HG03159 (cell line): ENCODE results near the gene SOWAHA.
A peak's percentile ranks its signal among the peaks of the same experiment; 100 is the strongest.
"Not testable (repeated sequence)": the region's sequence is repeated elsewhere in the genome, so short reads cannot be mapped to it uniquely, and the experiment has no call there.

Source experiments
- ATAC-seq: cut with Tn5 transposase; IDR thresholded peaks from one replicate; pipeline ENCODE4 v1.9.1; 2021; ENCODE audit warnings: mild to moderate bottlenecking, moderate library complexity; ENCODE audit not compliant: unreplicated experiment

SOWAHA gene

GRCh38 chr5:132777209-132778069 lies 35.7 kb upstream of the SOWAHA start, which contains the start of gene SEPTIN8:
SEPTIN8 (minus strand) TSS chr5:132777239; CDS start chr5:132777137, 102 bp downstream.
- peak; percentile 56 for ATAC-seq

DNA sequence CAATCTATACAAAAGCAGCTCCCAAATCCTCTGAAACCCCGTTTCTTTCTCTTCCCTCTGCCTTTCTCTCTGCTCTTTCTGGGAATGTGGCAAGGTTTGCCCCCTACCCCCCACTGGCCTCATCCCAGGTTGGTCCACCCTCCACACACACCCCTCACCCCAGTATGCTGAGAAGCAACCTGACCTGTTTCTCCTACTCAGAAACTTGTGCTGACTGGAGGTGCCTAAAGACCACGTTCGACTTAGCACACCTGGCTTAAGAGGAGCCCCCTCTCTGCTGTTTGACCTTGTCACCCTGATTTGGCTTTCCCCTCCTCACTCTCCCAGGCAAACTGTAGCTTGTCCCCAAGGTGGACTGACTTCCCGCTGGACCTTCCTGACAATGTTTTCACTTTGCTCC lies 35.0 kb upstream of the SOWAHA start:
- ATAC-seq, result no peak

- ATAC-seq, result no peak
Observed at GRCh38 chr5:132778856-132779255, 34.2 kb upstream of the SOWAHA start.

- no peak for ATAC-seq
Observed at GRCh38 chr5:132779961-132780360, 33.1 kb upstream of the SOWAHA start.

- no peak for ATAC-seq
Observed at GRCh38 chr5:132780577-132780976, 32.5 kb upstream of the SOWAHA start.

DNA sequence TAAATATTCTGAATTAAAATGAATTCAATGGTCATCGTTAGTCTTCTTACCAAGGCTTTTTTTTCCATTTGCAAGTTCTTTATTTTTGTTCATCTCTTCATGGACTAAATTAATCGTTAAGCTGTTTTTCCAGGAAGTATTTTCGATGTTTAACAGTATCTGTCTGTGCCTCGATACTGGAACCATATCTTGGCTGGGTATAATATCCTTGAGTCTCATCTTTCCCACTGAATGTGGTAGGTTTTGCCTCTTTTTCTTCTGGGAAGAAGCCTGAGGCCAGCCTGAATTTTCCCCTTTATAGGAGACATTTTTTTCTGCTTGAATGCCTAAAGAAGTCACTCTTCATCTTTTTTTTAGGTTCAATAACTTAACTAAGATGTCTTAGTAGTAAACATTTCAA lies 32.1 kb upstream of the SOWAHA start:
- ATAC-seq, result no peak

GRCh38 chr5:132782101-132782500 lies 31.0 kb upstream of the SOWAHA start:
- ATAC-seq, result no peak

DNA sequence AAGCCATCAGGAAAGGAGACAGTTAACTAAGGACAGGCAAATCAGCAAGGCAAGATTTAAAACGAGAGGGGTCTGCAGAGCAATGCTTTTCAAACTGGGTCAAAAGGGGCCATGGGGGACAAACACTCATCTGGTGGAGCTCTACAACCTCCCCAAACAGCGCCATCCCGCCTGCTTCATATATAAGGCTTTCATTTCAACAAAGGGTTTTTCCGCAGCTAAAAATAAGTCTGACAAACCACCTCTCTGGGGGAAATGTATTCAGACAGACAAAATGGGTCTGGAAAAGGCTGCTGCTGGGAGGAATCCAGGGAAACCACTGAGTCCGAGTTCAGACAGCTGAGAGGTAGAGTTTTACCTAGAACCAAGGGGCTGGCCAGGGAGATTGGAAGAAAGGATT lies 27.7 kb upstream of the SOWAHA start:
- no peak for ATAC-seq

DNA sequence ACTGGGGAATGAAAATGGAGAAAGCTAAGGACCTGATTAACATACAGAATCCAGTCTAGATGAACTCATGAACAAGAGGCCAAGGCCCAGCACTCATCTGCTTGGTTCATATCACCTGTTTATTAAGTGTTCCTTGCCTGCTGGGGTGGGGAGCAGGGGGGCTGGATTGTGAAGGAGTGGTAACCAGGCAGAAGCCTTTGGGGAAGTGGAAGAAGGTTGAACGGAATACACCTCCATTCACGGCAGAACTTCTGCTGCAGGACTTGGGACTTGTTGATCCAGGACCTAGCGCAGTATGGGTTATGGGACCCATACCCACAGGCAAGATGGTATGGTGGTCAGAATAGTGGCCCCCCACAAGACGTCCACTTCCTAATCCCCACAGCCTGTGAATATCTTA lies 27.2 kb upstream of the SOWAHA start:
- no peak for ATAC-seq

DNA sequence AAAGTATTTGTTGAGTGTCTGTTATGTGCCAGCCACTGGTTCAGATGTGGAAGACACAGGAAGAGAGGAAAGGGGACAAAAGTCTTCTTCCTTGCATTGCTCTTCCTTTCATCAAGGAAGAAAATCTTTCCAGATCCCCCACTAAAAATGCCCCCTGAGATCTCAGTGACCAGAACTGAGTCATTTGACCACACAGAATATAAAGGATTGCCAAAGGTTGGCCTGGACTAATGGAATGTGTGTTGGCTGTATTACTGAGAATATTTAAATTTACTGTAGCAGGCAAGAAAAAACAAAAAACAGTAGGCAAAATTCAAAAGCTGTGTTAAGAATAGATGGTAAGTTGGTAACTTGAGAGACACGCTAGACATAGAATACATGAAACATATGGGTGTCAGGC lies 26.0 kb upstream of the SOWAHA start:
- ATAC-seq, result no peak

- ATAC-seq, result no peak
Observed at GRCh38 chr5:132788508-132788907, 24.6 kb upstream of the SOWAHA start.

DNA sequence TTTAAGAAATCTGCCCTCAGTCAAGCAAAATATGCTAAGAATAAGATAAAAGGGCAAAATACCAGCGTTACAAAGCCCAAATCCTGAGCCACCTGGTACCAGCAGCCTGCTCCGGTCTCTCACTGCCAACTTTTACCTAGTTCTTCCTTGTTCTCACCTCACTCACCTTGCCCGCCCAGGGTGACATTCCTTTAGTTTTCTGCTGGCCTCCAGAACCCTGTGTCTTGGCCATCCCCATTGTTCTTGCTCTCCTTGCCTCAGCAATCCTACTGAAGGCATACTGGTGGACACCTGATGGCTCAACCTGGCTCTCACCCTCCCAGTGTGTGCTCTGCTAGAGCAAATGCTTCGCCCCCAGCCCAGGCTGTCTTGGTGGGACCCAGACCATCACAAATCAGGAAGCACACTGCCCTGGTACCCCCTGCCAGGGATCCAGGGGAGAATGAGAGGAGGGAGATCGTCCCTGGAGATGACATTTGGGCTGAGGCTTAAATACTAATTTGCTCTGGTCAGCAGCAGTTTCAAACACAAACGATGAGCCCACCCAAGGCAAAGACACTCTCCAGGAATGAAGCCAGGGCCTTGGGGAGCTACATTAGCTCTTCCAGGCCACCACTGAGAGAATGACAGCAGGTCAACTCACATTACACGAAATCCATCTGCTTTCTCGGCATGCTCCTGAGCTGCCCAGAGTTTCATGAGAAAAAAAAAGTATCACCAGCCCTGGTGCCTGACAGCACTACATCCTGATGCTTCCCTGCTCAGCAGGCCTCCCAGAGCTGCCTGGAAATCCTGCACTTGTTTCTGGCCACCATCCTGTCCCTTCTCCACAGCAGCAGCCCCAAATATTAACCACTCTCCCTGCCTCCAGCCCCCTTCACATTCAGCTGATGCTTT lies 23.9 kb upstream of the SOWAHA start:
- no peak for ATAC-seq

DNA sequence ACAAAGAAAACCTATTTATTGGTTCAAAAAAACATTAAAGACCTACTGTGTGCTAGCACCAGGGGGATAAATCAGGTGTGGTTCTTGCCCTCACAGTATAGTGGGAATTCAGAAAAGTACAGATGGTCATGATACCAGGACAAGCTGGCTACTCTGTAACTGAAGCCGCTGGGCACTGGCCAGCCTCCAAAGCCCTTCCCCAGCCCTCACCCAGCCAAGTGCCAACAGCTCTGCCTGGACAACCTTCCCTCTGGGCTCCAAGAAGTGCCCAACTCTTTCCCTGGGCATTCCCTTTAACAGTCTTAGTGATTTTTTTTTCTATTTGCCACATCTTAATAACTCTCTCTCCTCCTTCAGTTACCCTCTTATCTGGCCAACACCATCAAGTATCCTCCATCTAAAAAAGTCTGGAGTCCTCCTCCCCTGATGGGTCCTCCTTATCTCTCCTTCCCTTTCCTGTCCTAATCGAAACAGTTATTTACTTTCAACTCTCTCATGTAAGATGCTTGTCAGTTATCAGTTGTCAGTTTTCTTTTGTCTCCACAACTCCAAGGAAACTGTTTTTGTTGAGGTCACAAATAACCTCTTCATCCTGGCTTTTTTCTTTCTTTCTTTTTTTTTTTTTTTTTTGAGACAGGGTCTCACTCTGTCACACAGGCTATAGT lies 22.8 kb upstream of the SOWAHA start:
- ATAC-seq, result no peak

DNA sequence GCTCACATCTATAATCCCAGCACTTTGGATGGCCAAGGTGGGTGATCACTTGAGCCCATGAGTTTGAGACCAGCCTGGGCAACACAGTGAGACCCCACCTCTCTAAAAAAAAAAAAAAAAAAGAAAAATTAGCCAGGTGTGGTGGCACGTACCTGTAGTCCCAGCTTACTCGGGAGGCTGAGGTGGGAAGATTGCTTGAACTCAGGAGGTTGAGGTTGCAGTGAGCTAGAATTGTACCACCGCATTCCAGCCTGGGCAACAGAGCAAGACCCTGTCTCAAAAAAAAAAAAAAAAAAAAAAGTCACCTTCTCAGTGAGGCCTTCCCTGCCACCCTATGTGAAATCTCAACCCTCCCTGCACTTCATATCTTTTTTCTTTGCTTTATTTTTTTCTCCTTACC lies 22.1 kb upstream of the SOWAHA start:
- no peak for ATAC-seq

DNA sequence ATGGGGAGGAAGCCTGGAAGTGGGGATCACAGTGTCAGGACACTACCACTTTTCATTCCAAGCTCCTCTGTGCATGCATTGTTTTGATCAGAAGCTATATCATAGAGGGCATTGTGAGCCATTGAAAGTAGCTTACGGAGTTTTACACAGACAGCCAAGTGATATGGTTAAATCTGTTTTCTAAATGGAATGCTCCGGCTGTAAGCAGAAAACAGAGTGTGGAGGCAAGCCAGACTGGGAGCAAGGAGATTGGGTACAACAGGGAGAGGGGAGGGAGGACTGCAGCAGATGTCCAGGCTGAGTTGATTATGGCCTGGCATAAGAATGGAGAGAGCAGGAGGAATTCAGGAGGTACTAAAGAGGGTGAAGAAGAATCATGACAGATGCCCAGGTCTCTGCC lies 15.5 kb upstream of the SOWAHA start:
- ATAC-seq, result no peak

DNA sequence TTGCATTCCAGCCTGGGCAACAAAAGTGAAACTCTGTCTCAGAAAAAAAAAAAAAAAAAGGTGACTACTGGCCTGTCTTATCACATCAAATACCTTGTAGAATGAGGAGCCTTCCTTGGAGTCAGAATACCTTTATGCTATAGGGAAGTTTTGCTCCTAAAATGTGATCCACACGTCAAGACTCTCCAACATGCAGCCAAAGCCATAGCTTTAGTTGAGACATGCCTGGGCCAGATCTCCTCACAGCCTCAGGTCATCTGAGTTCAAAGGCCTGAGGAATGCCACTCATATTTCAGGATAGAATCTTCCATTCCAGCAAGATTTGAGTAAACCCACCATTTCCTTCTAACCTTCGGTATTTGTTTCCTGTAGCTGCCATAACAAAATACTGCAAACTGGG lies 13.7 kb upstream of the SOWAHA start:
- no peak for ATAC-seq

- no peak for ATAC-seq
Observed at GRCh38 chr5:132800545-132800944, 12.6 kb upstream of the SOWAHA start.

DNA sequence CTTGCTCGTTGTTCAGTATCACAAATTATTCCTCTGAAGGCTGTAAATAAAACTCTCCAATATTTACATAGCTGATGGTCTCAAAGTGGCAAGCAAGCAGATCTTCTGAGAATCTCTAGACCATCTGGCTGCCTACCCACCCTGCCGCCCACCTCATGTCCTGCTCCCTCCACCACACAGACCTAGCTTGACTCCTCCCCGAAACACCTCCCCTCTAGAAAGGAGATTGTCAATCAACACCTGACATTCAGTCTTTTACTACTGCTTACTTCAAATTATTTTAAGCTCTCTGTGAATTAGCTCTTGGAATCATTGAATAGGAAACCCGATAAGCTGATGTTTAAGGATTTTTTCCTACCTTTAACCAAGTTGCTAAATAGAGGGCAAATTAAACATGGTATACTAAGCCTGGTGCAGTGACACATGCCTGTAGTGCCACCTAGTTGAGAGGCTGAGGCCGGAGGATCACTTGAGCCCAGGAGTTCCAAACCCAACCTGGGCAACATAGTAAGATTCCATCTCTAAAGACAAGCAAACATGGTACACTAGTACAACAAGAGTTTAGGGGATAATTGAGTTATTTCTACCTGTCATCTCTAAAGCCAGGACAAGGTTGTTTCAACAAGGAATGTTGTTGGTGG lies 10.9 kb upstream of the SOWAHA start:
- no peak for ATAC-seq

DNA sequence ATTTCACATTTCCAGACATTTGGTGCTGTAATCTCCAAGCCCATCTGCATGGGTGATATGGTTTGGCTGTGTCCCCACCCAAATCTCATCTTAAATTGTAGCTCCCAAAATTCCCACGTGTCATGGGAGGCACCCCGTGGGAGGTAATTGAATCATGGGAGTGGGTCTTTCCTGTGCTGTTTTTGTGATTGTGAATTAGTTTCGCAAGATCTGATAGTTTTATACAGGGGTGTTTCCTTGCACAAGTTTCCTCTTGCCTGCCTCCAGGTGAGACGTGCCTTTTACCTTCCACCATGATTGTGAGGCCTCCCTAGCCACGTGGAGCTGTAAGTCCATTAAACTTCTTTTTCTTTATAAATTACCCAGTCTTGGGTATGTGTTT lies 10.4 kb upstream of the SOWAHA start:
- ATAC-seq, result not testable (repeated sequence)

GRCh38 chr5:132804219-132804618 lies 8.9 kb upstream of the SOWAHA start:
- ATAC-seq, result not testable (repeated sequence)

- not testable (repeated sequence) for ATAC-seq
Observed at GRCh38 chr5:132805872-132806271, 7.2 kb upstream of the SOWAHA start.
